Glutamatergic neuron (in vitro differentiated cells): ENCODE measurements around the gene KRTAP5-3. TPM values are rescaled to one million over a fixed set of nuclear protein-coding genes. Genes with fewer than 3 reads are reported as not detected.

ENCODE experiments used
- DNase-seq: peaks from one replicate; pipeline ENCODE4 v3.0.0; 2022
- H3K27ac Mint-ChIP-seq: one replicate; pipeline ENCODE4 v1.8.0; 2020; ENCODE audit warnings: mild to moderate bottlenecking, mixed read lengths, inconsistent platforms; ENCODE audit not compliant: unreplicated experiment
- H3K27me3 Mint-ChIP-seq: one replicate; pipeline ENCODE4 v1.8.0; 2020; ENCODE audit warnings: mild to moderate bottlenecking, moderate library complexity, mixed read lengths, inconsistent platforms; ENCODE audit not compliant: unreplicated experiment
- H3K36me3 Mint-ChIP-seq: one replicate; pipeline ENCODE4 v1.8.0; 2020; ENCODE audit warnings: mild to moderate bottlenecking, mixed read lengths, inconsistent platforms; ENCODE audit not compliant: unreplicated experiment
- H3K4me1 Mint-ChIP-seq: one replicate; pipeline ENCODE4 v1.8.0; 2020; ENCODE audit warnings: mild to moderate bottlenecking, low read depth, mixed read lengths, inconsistent platforms; ENCODE audit not compliant: unreplicated experiment
- H3K4me3 Mint-ChIP-seq: one replicate; pipeline ENCODE4 v1.8.0; 2020; ENCODE audit warnings: mild to moderate bottlenecking, mixed read lengths, inconsistent platforms; ENCODE audit not compliant: unreplicated experiment
- H3K9me3 Mint-ChIP-seq: one replicate; pipeline ENCODE4 v1.8.0; 2020; ENCODE audit warnings: mild to moderate bottlenecking, moderate library complexity, mixed read lengths, inconsistent platforms; ENCODE audit not compliant: unreplicated experiment
- CTCF ChIP-seq: fragments of 200-600 bp; sonication (generic); IDR thresholded peaks from one replicate; pipeline ENCODE4 v1.5.0; 2021; ENCODE audit not compliant: partially characterized antibody, unreplicated experiment
- long read RNA-seq: library from polyadenylated mRNA; unstranded; transcript quantifications from one replicate; pipeline ENCODE4 v2.0.0, GENCODE V29; 2020; ENCODE audit not compliant: unreplicated experiment
- total RNA-seq: library from RNA; stranded (reverse); fragmentation: NEBNext Ultra II Directional; extraction: Animal tissue kit (Norgen Biotek cat#: 25700); gene quantifications from one replicate; pipeline ENCODE4 v1.2.1, GENCODE V29; 2021; ENCODE audit not compliant: unreplicated experiment

KRTAP5-3 gene
- total RNA-seq: not detected
- long read RNA-seq: 0 reads

- H3K27ac Mint-ChIP-seq: no peak within 1 kb of the TSS
- TF ChIP-seq CTCF: no peak
- no peak for DNase-seq
- peaks cover 7% of the 10 kb centered on the region for H3K9me3 Mint-ChIP-seq
- H3K27me3 Mint-ChIP-seq: peaks cover 10% of the 10 kb centered on the region
- H3K4me3 Mint-ChIP-seq: no peak within 1 kb of the TSS
- H3K4me1 Mint-ChIP-seq: peaks cover 3% of the 10 kb centered on the region
- no peaks in the 10 kb centered on the region for H3K36me3 Mint-ChIP-seq
Observed at GRCh38 chr11:1608363-1608762, at the start of gene KRTAP5-3. Gene KRTAP5-3 (minus strand): TSS chr11:1608463. CDS start chr11:1608385, 78 bp downstream.

GRCh38 chr11:1656670-1657069 lies 48.4 kb upstream of the KRTAP5-3 start:
- Mint-ChIP-seq H3K9me3 (peaks cover 3% of the 10 kb centered on the region), H3K4me3 (no peak overlapping the region), H3K27ac (no peak overlapping the region), H3K4me1 (no peaks in the 10 kb centered on the region), H3K27me3 (peaks cover 8% of the 10 kb centered on the region), H3K36me3 (no peaks in the 10 kb centered on the region)
- no peak for TF ChIP-seq CTCF
- no peak for DNase-seq

GRCh38 chr11:1656061-1656441 lies 47.8 kb upstream of the KRTAP5-3 start:
- H3K27me3 Mint-ChIP-seq: peaks cover 10% of the 10 kb centered on the region
- TF ChIP-seq CTCF: no peak
- H3K27ac Mint-ChIP-seq: no peak overlapping the region
- DNase-seq: no peak
- peaks cover 3% of the 10 kb centered on the region for H3K9me3 Mint-ChIP-seq
- no peak overlapping the region for H3K4me3 Mint-ChIP-seq
- H3K4me1 Mint-ChIP-seq: no peaks in the 10 kb centered on the region
- no peaks in the 10 kb centered on the region for H3K36me3 Mint-ChIP-seq

GRCh38 chr11:1655168-1656060 lies 47.2 kb upstream of the KRTAP5-3 start:
- Mint-ChIP-seq H3K27ac (no peak overlapping the region), H3K4me1 (no peaks in the 10 kb centered on the region), H3K27me3 (peaks cover 9% of the 10 kb centered on the region), H3K36me3 (no peaks in the 10 kb centered on the region), H3K9me3 (peaks cover 3% of the 10 kb centered on the region), H3K4me3 (no peak overlapping the region)
- DNase-seq: no peak
- no peak for TF ChIP-seq CTCF
